ENCODE data around the gene DDX50.

- TF ChIP-seq, protein P1, sequence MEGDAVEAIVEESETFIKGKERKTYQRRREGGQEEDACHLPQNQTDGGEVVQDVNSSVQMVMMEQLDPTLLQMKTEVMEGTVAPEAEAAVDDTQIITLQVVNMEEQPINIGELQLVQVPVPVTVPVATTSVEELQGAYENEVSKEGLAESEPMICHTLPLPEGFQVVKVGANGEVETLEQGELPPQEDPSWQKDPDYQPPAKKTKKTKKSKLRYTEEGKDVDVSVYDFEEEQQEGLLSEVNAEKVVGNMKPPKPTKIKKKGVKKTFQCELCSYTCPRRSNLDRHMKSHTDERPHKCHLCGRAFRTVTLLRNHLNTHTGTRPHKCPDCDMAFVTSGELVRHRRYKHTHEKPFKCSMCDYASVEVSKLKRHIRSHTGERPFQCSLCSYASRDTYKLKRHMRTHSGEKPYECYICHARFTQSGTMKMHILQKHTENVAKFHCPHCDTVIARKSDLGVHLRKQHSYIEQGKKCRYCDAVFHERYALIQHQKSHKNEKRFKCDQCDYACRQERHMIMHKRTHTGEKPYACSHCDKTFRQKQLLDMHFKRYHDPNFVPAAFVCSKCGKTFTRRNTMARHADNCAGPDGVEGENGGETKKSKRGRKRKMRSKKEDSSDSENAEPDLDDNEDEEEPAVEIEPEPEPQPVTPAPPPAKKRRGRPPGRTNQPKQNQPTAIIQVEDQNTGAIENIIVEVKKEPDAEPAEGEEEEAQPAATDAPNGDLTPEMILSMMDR (IDR thresholded peaks at IDR 0.05; ENCODE audit: poor library complexity), result peak; percentile 73
- TF ChIP-seq EZH2 (IDR thresholded peaks at IDR 0.05; ENCODE audit: borderline replicate concordance) (no peak), EZH2phosphoT487 (IDR thresholded peaks at IDR 0.05; ENCODE audit: low read depth, severe bottlenecking, unreplicated experiment) (no peak)
Measured at GRCh38 chr10:68988530-68989316, 87.6 kb downstream of the DDX50 start, which contains the start of gene KIFBP.
